ENCODE measurements around the gene BORCS5.

Gene BORCS5

GRCh38 chr12:12380949-12381593 lies 24.2 kb downstream of the BORCS5 start:
- Histone ChIP-seq H3K27me3 (ENCODE audit: control insufficient read depth, insufficient read depth, low read length) (no peaks in the 10 kb centered on the region), H3K4me3 (ENCODE audit: low read length) (no peak overlapping the region), H3K9me3 (ENCODE audit: control insufficient read depth, low read length) (no peaks in the 10 kb centered on the region), H3K4me1 (ENCODE audit: control insufficient read depth, insufficient read depth, low read length) (peaks cover 26% of the 10 kb centered on the region), H3K9ac (ENCODE audit: low read length) (no peak overlapping the region), H3K36me3 (ENCODE audit: control insufficient read depth, insufficient read depth, low read length) (no peaks in the 10 kb centered on the region)

DNA sequence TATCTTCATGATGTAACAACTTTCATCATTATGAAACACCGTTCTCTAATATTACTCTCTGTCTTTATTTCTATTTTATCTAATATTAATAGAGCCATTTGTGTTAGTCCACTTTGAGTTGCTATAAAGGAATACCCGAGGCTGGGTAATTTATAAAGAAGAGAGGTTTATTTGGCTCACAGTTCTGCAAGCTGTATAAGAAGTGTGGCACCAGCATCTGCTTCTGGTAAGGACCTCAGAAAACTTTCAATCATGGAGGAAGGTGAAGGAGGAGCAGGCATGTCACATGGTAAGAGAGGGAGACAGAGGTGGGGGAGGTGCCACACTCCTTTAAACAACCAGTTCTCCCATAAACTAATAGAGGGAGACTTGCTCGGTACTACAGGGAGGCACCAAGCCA lies 25.1 kb downstream of the BORCS5 start:
- Histone ChIP-seq H3K4me3 (ENCODE audit: low read length) (no peak overlapping the region), H3K9ac (ENCODE audit: low read length) (no peak overlapping the region), H3K4me1 (ENCODE audit: control insufficient read depth, insufficient read depth, low read length) (peaks cover 27% of the 10 kb centered on the region)

GRCh38 chr12:12384571-12385340 lies 27.9 kb downstream of the BORCS5 start:
- no peaks in the 10 kb centered on the region for H3K27me3 ChIP-seq (ENCODE audit: control insufficient read depth, insufficient read depth, low read length)
- H3K4me3 ChIP-seq (ENCODE audit: low read length): no peak overlapping the region
- no peaks in the 10 kb centered on the region for H3K9me3 ChIP-seq (ENCODE audit: control insufficient read depth, low read length)
- peak overlapping the region; percentile 11 for H3K9ac ChIP-seq (ENCODE audit: low read length)
- H3K36me3 ChIP-seq (ENCODE audit: control insufficient read depth, insufficient read depth, low read length): no peaks in the 10 kb centered on the region
- H3K4me1 ChIP-seq (ENCODE audit: control insufficient read depth, insufficient read depth, low read length): peaks cover 27% of the 10 kb centered on the region

More for the DNA sequence above, 25.1 kb downstream of the BORCS5 start:
- Histone ChIP-seq H3K36me3 (ENCODE audit: control insufficient read depth, insufficient read depth, low read length) (no peaks in the 10 kb centered on the region), H3K27me3 (ENCODE audit: control insufficient read depth, insufficient read depth, low read length) (no peaks in the 10 kb centered on the region), H3K9me3 (ENCODE audit: control insufficient read depth, low read length) (no peaks in the 10 kb centered on the region)

- Histone ChIP-seq H3K4me3 (ENCODE audit: low read length) (no peak overlapping the region), H3K4me1 (ENCODE audit: control insufficient read depth, insufficient read depth, low read length) (peaks cover 19% of the 10 kb centered on the region), H3K9me3 (ENCODE audit: control insufficient read depth, low read length) (no peaks in the 10 kb centered on the region), H3K36me3 (ENCODE audit: control insufficient read depth, insufficient read depth, low read length) (no peaks in the 10 kb centered on the region), H3K27me3 (ENCODE audit: control insufficient read depth, insufficient read depth, low read length) (no peaks in the 10 kb centered on the region), H3K9ac (ENCODE audit: low read length) (no peak overlapping the region)
Observed at GRCh38 chr12:12387501-12387900, 30.6 kb downstream of the BORCS5 start.

DNA sequence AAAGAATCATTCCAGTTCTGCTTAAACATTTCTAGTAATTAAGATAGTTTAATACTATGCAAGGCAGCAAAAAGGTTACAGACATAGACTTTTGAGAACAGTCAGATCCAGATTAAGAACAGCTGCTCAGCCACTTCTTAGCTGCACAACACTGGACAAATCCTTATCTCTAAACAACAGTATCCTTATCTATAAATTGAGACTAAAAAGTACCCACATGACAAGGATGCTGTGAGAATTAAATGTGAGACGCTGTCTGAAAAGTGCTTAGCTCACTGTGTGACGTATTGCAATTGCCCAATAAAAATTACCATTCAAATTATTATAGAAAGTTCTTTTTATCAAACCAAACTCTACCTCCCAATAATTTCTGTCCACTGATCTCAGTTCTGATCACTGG lies 35.5 kb downstream of the BORCS5 start:
- no peaks in the 10 kb centered on the region for H3K9me3 ChIP-seq (ENCODE audit: control insufficient read depth, low read length)
- H3K27me3 ChIP-seq (ENCODE audit: control insufficient read depth, insufficient read depth, low read length): no peaks in the 10 kb centered on the region
- no peaks in the 10 kb centered on the region for H3K36me3 ChIP-seq (ENCODE audit: control insufficient read depth, insufficient read depth, low read length)
- no peak overlapping the region for H3K4me3 ChIP-seq (ENCODE audit: low read length)
- no peak overlapping the region for H3K9ac ChIP-seq (ENCODE audit: low read length)
- H3K4me1 ChIP-seq (ENCODE audit: control insufficient read depth, insufficient read depth, low read length): peaks cover 9% of the 10 kb centered on the region

DNA sequence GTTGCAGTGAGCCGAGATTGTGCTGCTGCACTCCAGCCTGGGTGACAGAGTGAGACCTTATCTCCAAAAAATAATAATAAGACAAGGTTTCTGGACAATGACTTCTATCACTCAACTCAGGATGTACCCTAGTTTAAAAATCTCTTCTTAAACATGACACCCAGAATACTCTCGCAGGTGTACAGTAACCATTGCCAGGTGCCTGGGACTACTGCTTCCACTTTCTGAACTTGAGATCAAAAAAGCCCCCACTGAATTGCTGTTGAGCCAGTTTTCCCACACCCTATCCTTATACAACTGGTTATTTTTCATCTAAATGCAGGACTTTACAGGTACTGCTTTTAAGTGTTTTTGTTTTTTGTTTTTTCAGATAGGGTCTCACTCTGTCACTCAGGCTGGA lies 36.3 kb downstream of the BORCS5 start:
- Histone ChIP-seq H3K36me3 (ENCODE audit: control insufficient read depth, insufficient read depth, low read length) (no peaks in the 10 kb centered on the region), H3K4me3 (ENCODE audit: low read length) (no peak overlapping the region), H3K4me1 (ENCODE audit: control insufficient read depth, insufficient read depth, low read length) (peaks cover 15% of the 10 kb centered on the region), H3K9ac (ENCODE audit: low read length) (no peak overlapping the region), H3K9me3 (ENCODE audit: control insufficient read depth, low read length) (no peaks in the 10 kb centered on the region), H3K27me3 (ENCODE audit: control insufficient read depth, insufficient read depth, low read length) (no peaks in the 10 kb centered on the region)

GRCh38 chr12:12396694-12397093 lies 39.8 kb downstream of the BORCS5 start:
- H3K9ac ChIP-seq (ENCODE audit: low read length): no peak overlapping the region
- no peaks in the 10 kb centered on the region for H3K36me3 ChIP-seq (ENCODE audit: control insufficient read depth, insufficient read depth, low read length)
- H3K27me3 ChIP-seq (ENCODE audit: control insufficient read depth, insufficient read depth, low read length): no peaks in the 10 kb centered on the region
- H3K4me1 ChIP-seq (ENCODE audit: control insufficient read depth, insufficient read depth, low read length): peaks cover 33% of the 10 kb centered on the region
- no peak overlapping the region for H3K4me3 ChIP-seq (ENCODE audit: low read length)
- no peaks in the 10 kb centered on the region for H3K9me3 ChIP-seq (ENCODE audit: control insufficient read depth, low read length)

GRCh38 chr12:12397184-12397583 lies 40.3 kb downstream of the BORCS5 start:
- H3K36me3 ChIP-seq (ENCODE audit: control insufficient read depth, insufficient read depth, low read length): no peaks in the 10 kb centered on the region
- no peaks in the 10 kb centered on the region for H3K9me3 ChIP-seq (ENCODE audit: control insufficient read depth, low read length)
- no peak overlapping the region for H3K4me3 ChIP-seq (ENCODE audit: low read length)
- H3K27me3 ChIP-seq (ENCODE audit: control insufficient read depth, insufficient read depth, low read length): no peaks in the 10 kb centered on the region
- peaks cover 33% of the 10 kb centered on the region for H3K4me1 ChIP-seq (ENCODE audit: control insufficient read depth, insufficient read depth, low read length)
- H3K9ac ChIP-seq (ENCODE audit: low read length): no peak overlapping the region

GRCh38 chr12:12398026-12398859 lies 41.4 kb downstream of the BORCS5 start:
- no peaks in the 10 kb centered on the region for H3K9me3 ChIP-seq (ENCODE audit: control insufficient read depth, low read length)
- H3K36me3 ChIP-seq (ENCODE audit: control insufficient read depth, insufficient read depth, low read length): no peaks in the 10 kb centered on the region
- peaks cover 37% of the 10 kb centered on the region for H3K4me1 ChIP-seq (ENCODE audit: control insufficient read depth, insufficient read depth, low read length)
- no peak overlapping the region for H3K9ac ChIP-seq (ENCODE audit: low read length)
- H3K27me3 ChIP-seq (ENCODE audit: control insufficient read depth, insufficient read depth, low read length): no peaks in the 10 kb centered on the region
- no peak overlapping the region for H3K4me3 ChIP-seq (ENCODE audit: low read length)

GRCh38 chr12:12399161-12399560 lies 42.3 kb downstream of the BORCS5 start:
- H3K36me3 ChIP-seq (ENCODE audit: control insufficient read depth, insufficient read depth, low read length): no peaks in the 10 kb centered on the region
- H3K27me3 ChIP-seq (ENCODE audit: control insufficient read depth, insufficient read depth, low read length): no peaks in the 10 kb centered on the region
- H3K9ac ChIP-seq (ENCODE audit: low read length): no peak overlapping the region
- H3K4me3 ChIP-seq (ENCODE audit: low read length): no peak overlapping the region
- H3K4me1 ChIP-seq (ENCODE audit: control insufficient read depth, insufficient read depth, low read length): peaks cover 40% of the 10 kb centered on the region
- no peaks in the 10 kb centered on the region for H3K9me3 ChIP-seq (ENCODE audit: control insufficient read depth, low read length)

GRCh38 chr12:12399776-12400305 lies 43.0 kb downstream of the BORCS5 start:
- no peak overlapping the region for H3K9ac ChIP-seq (ENCODE audit: low read length)
- no peak overlapping the region for H3K4me3 ChIP-seq (ENCODE audit: low read length)
- peaks cover 41% of the 10 kb centered on the region for H3K4me1 ChIP-seq (ENCODE audit: control insufficient read depth, insufficient read depth, low read length)
- H3K27me3 ChIP-seq (ENCODE audit: control insufficient read depth, insufficient read depth, low read length): no peaks in the 10 kb centered on the region
- no peaks in the 10 kb centered on the region for H3K9me3 ChIP-seq (ENCODE audit: control insufficient read depth, low read length)
- no peaks in the 10 kb centered on the region for H3K36me3 ChIP-seq (ENCODE audit: control insufficient read depth, insufficient read depth, low read length)

DNA sequence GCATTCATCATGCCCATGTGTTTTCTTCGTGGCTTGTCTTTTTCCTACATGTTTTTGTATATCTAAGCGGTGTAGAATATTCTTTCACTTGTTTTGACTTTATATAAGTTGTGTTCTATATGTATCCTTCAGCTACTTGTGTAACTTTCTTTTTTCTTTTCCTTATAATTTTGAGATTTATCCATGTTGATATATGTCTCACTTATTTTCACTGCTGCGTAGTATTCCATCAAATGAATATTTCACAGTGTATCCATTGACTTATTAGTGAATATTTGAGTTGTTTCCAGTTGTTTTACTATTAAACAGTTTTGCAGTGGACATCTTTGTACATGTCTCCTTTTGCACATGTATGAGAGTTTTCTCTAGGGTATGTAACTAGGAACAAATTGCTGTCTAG lies 43.9 kb downstream of the BORCS5 start:
- no peaks in the 10 kb centered on the region for H3K27me3 ChIP-seq (ENCODE audit: control insufficient read depth, insufficient read depth, low read length)
- H3K4me3 ChIP-seq (ENCODE audit: low read length): no peak overlapping the region
- no peak overlapping the region for H3K9ac ChIP-seq (ENCODE audit: low read length)
- peaks cover 41% of the 10 kb centered on the region for H3K4me1 ChIP-seq (ENCODE audit: control insufficient read depth, insufficient read depth, low read length)
- H3K9me3 ChIP-seq (ENCODE audit: control insufficient read depth, low read length): no peaks in the 10 kb centered on the region
- H3K36me3 ChIP-seq (ENCODE audit: control insufficient read depth, insufficient read depth, low read length): no peaks in the 10 kb centered on the region
